Prostate gland (tissue), 2 donors: ENCODE data around the gene NXPH1.

Experiments
- POLR2A ChIP-seq: fragments of 450-650 bp; IDR thresholded peaks from one replicate; pipeline ENCODE4 v1.6.1; 2016; ENCODE audit warnings: antibody characterized with exemption, mild to moderate bottlenecking
- TF ChIP-seq, protein P1 (sequence below), 4 experiments: fragments of 200-600 bp in 2 of 4; fragments of 450-650 bp in 2 of 4; sonication (generic) in 2 of 4; IDR thresholded peaks; 1 replicate in 3 of 4; 2 replicates in 1 of 4; pipeline ENCODE4 v1.5.1; 2016 to 2019; ENCODE audit warnings: antibody characterized with exemption in 4 of 4, mild to moderate bottlenecking in 2 of 4, moderate library complexity in 2 of 4

DNA sequence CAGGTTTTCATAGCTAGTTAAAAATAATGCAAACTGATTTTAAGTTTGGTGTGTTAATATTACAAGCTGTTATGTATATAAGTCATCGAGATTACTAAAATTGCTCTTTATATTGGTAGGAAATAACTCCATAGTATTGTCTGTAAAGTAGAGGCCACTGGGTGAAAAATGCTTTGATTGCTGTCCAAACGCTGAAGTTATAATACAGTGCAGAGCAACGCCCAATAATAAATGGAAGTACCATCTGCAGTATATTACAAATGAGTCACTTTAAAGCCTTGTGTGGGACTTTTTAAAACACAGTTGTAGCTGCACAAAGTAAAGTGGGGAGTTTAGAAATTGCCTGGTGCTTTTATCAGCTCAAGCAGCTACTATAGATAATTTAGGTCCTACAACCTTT lies 196.1 kb downstream of the NXPH1 start:
- TF ChIP-seq, protein P1, sequence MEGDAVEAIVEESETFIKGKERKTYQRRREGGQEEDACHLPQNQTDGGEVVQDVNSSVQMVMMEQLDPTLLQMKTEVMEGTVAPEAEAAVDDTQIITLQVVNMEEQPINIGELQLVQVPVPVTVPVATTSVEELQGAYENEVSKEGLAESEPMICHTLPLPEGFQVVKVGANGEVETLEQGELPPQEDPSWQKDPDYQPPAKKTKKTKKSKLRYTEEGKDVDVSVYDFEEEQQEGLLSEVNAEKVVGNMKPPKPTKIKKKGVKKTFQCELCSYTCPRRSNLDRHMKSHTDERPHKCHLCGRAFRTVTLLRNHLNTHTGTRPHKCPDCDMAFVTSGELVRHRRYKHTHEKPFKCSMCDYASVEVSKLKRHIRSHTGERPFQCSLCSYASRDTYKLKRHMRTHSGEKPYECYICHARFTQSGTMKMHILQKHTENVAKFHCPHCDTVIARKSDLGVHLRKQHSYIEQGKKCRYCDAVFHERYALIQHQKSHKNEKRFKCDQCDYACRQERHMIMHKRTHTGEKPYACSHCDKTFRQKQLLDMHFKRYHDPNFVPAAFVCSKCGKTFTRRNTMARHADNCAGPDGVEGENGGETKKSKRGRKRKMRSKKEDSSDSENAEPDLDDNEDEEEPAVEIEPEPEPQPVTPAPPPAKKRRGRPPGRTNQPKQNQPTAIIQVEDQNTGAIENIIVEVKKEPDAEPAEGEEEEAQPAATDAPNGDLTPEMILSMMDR (IDR thresholded peaks at IDR 0.05), result no peak
- TF ChIP-seq POLR2A, result no peak
